ENCODE measurements around the gene NECAP2.

DNA sequence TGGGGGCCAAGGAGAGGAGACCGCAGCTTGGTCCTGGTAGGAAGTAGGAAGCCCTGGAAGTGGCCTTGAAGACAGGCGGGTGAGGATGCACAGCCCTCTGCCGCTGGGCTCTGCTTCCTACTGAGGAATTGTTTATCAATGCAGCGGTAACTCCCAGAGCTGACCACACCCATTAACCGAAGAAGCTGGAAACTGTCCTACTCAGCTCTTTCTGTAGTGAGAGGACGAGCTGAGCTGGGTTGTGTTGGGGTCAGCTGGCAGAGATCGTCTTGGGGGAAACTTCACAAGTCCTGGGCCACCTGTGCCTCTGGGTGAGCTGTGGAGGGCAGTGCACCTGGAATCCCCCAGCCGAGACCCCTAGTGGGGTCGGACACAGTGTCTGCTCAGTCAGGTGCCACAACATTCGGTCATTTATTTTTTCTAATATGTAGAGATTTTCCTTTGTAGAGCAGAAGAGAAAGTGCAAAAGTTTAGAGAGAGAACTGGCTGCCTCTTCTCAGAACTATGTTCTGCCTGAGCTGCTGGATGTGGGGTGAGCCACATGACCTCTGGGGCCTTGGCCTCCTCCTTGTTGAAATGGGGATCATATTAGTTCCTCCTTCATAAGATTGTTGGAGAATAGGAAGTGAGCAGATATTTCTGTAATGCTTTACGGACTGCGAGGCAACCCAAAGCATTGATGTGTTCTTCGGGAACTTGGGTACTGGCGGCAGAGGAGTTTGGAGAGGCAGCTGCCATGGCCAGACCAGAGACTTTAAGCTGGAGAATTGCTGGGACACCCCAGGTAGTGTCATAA is 3.6 kb downstream of the NECAP2 start:
- no peak for TF ChIP-seq EP300 (IDR thresholded peaks at IDR 0.05; ENCODE audit: borderline replicate concordance in 1 of 2, low read depth in 1 of 2, low read length in 1 of 2)
- no peak for TF ChIP-seq MXI1 (IDR thresholded peaks at IDR 0.05; ENCODE audit: low read depth, low read length)
- TF ChIP-seq TAF1 (IDR thresholded peaks at IDR 0.05; ENCODE audit: borderline replicate concordance, low read depth, low read length): no peak

Data from SK-N-SH (cell line).